22Rv1 (cell line): ENCODE results near the gene MAP7D2.

Source experiments
- H3K27ac ChIP-seq: fragments of 450-650 bp; 2 replicates; pipeline ENCODE4 v1.5.1; 2017
- ZFX ChIP-seq: fragments of 450-650 bp; IDR thresholded peaks from 2 replicates; pipeline ENCODE4 v1.6.1; 2017; ENCODE audit warnings: antibody characterized with exemption, borderline replicate concordance
- TF ChIP-seq, protein P1 (sequence below): fragments of 450-650 bp; IDR thresholded peaks from 2 replicates; pipeline ENCODE4 v1.5.1; 2017; ENCODE audit warnings: mild to moderate bottlenecking

The MAP7D2 gene

DNA sequence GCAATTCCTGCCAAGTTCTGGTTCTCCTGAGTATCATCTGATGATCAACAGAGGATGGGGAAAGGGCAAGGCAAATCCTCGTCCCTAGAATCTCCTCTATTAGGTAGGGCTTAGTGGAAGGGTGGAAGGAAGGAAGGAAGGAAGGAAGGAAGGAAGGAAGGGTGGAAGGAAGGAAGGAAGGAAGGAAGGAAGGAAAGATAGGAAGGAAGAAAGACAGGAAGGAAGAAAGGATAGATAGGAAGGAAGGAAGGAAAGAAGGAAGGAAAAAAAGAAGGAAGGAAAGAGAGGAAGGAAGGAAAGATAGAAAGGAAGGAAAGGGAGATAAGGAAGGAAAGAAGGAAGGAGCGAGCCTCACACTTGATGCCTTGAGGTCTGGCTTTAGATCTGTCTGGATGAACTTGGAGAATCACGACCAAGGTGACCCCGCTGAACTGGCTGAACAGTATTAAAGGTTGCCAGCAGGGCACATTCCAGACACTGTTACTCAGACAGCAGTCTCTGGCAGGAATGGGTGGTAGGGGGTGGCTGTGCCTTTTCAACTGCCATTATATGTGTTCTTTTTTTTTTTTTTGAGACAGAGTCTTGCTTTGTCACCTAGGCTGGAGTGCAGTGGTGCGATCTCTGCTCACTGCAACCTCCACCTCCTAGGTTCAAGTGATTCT lies 57.1 kb downstream of the MAP7D2 start:
- H3K27ac ChIP-seq: no peak overlapping the region
- TF ChIP-seq ZFX: no peak
- TF ChIP-seq, protein P1, sequence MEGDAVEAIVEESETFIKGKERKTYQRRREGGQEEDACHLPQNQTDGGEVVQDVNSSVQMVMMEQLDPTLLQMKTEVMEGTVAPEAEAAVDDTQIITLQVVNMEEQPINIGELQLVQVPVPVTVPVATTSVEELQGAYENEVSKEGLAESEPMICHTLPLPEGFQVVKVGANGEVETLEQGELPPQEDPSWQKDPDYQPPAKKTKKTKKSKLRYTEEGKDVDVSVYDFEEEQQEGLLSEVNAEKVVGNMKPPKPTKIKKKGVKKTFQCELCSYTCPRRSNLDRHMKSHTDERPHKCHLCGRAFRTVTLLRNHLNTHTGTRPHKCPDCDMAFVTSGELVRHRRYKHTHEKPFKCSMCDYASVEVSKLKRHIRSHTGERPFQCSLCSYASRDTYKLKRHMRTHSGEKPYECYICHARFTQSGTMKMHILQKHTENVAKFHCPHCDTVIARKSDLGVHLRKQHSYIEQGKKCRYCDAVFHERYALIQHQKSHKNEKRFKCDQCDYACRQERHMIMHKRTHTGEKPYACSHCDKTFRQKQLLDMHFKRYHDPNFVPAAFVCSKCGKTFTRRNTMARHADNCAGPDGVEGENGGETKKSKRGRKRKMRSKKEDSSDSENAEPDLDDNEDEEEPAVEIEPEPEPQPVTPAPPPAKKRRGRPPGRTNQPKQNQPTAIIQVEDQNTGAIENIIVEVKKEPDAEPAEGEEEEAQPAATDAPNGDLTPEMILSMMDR: no peak

DNA sequence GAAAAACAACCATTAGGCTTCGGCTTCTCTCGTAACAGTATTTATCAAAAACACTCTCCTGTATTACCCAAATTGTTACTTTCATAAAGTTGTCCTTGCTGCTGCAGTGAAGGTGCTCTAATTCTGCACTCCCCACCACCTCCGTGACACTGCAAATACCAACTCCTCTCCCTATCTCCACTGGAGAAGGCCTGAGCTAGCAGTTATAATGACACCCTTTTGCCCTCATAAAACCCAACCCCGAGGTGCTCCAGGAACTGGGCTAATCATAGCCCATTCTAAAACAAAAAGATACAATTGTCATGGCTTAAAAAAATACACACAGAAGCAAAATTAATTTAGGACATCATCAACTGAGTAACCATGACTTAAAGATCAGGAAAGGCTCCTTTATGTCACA lies 59.2 kb downstream of the MAP7D2 start:
- no peak for TF ChIP-seq ZFX
- TF ChIP-seq, protein P1: no peak
- no peak overlapping the region for H3K27ac ChIP-seq

DNA sequence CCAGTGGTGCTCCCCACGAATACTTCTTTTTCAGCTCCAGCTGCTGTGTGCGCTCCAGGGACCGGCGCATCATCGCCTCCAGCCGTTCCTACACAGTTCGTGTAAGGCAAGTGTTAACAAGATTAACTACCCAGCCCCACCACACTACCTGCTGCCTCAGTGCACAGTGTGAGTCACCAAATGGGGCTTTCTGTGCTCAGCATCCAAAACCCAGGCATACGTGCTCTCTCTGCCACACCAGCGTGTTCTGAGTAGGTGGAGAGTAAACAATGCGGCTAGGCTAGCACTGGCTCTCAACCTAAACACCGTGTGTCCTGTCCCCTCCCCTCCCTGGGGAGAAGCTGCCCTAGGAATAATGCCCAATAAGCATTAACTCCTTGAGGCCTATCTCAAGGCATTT lies 60.0 kb downstream of the MAP7D2 start:
- TF ChIP-seq, protein P1: no peak
- no peak for TF ChIP-seq ZFX
- H3K27ac ChIP-seq: no peak overlapping the region

DNA sequence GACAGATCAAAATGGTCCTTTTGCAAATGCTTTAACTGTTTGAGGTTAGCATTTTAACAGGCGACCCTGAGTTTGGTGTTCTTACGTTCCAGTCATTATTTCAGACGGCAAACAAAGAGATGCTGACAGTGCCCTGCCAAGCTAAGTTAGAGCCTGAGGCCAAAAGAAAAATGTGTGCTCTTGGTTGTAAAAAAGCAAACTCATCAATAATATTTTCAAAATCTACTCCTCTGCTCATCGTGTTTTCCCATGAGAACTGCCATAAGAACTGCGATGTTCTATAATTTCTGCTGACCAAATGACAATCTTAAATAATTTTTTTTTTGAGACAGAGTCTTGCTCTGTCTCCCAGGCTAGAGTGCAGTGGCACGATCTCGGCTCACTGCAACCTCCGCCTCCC lies 63.2 kb downstream of the MAP7D2 start:
- no peak for TF ChIP-seq ZFX
- TF ChIP-seq, protein P1: no peak
- no peak overlapping the region for H3K27ac ChIP-seq

DNA sequence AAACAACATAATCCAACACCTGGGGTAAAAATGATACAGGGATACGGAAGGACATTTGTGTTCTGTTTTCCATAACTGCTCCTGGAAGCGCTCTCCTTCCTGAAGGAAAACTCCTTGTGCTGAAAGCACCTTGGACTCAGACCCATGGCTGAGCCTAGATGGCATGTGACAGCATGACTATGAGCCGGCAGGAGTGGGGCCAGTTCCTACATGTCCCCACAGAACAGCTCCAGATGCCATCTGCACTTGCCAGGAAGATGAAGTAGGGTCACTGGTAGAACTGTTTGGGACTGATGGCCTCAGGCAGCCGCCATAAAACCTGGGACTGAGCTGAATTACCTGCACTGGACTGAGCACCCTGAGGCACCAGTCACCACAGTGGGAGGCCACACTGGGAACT lies 69.8 kb downstream of the MAP7D2 start:
- no peak overlapping the region for H3K27ac ChIP-seq
- no peak for TF ChIP-seq ZFX
- TF ChIP-seq, protein P1: no peak

DNA sequence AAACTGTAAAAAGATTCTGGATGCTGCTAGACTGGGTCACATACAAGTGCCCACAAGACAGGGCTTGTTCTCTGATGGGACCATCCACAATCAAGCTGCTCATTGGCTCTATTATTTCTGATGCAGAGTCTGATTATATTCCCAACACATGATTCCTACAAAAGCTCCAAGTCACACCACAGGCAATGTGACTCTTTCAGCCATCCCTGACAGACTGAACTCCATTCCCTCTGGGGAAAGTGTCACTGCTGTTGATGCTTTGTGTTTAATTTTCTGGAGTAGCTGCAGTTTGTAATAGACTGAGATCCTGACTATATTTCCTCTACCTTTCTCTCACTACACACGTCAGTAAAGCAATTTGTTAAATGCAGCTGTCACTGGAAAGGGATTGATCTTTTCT lies 70.5 kb downstream of the MAP7D2 start:
- TF ChIP-seq ZFX: no peak
- TF ChIP-seq, protein P1: no peak

DNA sequence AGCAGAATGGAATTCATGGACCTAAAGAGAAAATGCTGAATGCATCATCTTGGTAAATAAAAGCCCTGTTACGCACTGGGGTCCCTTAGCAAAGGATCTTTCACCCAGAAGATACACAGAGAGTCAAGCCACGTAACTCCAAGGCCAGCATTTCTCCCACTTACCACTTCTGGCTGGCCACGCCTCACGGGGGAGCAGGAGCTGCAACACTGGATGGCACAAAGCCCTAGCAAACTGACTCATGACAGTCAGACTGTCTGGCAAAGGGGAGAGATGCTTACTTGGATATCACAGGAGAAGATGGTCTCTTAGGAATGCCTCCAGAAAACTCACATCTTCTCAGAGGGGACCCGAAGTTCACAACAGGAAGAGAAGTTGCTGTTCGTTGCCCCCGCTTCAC lies 74.5 kb downstream of the MAP7D2 start:
- TF ChIP-seq, protein P1: no peak
- no peak for TF ChIP-seq ZFX

More for the DNA sequence above, 70.5 kb downstream of the MAP7D2 start:
- H3K27ac ChIP-seq: no peak overlapping the region

More for the DNA sequence above, 74.5 kb downstream of the MAP7D2 start:
- no peak overlapping the region for H3K27ac ChIP-seq
